HG03378 (cell line): ENCODE measurements around the gene SORBS1.

Experiments used
- ATAC-seq: cut with Tn5 transposase; IDR thresholded peaks from one replicate; pipeline ENCODE4 v1.9.1; 2021; ENCODE audit warnings: mild to moderate bottlenecking, moderate library complexity; ENCODE audit not compliant: unreplicated experiment

SORBS1 gene

DNA sequence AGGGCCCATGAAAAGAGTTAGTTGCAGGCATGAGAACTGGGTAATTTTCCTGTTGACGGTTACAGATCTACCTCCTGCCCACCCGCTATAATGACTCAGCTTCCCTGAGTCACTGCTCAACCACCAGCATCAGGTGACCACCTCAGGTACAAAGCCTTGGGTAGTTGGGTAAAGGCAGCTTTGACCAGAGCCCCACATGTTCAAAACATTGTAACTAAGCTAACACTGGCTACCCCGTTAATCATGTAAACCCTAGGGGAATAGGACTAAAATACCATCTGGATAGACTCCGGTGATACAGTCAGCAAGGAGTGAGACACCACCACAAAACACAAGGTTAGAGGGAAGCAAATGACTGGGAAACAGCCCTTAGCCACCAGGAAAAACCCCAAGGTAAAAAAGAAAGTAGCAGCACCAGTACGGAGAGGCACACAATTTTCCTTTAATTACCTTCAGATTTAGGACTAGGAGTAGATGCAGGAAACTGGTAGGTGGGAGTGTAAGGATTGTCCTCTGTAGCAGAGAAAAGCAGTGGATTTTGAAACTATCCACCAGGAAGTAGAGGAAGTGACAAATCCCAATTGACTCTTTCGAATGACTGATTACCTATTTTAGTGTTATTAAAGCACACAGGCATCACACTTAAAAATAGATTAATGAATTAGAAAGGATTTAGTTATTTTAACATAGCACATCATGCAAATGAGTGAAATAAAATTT, 166.8 kb downstream of the SORBS1 start:
- ATAC-seq = peak; percentile 60

- peak; percentile 30 for ATAC-seq
Measured at GRCh38 chr10:95392681-95393164, 168.4 kb downstream of the SORBS1 start.

DNA sequence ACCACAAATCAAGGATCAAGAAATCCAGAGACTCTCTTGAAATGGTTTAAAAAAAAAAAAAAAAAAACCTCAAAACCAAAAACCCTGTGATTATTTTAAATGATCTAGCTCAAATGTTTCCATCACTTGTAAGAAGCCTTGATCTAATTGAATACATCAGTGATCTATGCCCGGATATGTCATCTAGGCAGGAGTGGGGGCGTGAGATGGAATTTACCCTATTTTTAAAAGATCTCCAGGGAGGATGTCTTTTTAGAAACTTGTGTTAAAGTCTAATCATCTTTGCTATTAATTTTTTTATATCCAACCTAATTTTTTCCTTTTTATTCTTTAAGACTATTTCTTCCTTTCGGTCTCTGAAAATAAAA, 169.0 kb downstream of the SORBS1 start:
- no peak for ATAC-seq

GRCh38 chr10:95391581-95392216, 169.5 kb downstream of the SORBS1 start:
- no peak for ATAC-seq

GRCh38 chr10:95391164-95391563, 170.0 kb downstream of the SORBS1 start:
- ATAC-seq = no peak

- ATAC-seq = no peak
Measured at GRCh38 chr10:95389982-95390381, 171.2 kb downstream of the SORBS1 start.

DNA sequence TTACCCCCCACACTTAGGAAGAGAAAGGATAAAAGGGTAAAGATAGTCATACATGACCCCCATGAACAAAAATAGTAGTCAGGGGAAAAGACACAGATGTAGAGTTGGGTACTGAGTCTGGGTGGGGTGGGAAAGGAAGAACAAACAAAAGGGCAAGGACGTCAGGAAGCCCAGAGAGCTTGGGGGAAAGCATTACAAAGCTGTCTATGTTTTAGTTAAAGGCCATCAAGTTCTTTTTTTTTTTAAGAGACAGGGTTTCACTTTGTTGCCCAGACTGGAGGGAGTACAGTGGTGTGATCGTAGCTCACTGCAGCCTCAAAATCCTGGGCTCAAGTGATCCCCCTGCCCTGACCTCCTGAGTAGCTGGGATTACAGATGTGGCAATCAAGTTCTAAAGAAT, 172.0 kb downstream of the SORBS1 start:
- ATAC-seq = no peak

- ATAC-seq = no peak
Measured at GRCh38 chr10:95388539-95388938, 172.6 kb downstream of the SORBS1 start.

- no peak for ATAC-seq
Measured at GRCh38 chr10:95388109-95388471, 173.1 kb downstream of the SORBS1 start.

DNA sequence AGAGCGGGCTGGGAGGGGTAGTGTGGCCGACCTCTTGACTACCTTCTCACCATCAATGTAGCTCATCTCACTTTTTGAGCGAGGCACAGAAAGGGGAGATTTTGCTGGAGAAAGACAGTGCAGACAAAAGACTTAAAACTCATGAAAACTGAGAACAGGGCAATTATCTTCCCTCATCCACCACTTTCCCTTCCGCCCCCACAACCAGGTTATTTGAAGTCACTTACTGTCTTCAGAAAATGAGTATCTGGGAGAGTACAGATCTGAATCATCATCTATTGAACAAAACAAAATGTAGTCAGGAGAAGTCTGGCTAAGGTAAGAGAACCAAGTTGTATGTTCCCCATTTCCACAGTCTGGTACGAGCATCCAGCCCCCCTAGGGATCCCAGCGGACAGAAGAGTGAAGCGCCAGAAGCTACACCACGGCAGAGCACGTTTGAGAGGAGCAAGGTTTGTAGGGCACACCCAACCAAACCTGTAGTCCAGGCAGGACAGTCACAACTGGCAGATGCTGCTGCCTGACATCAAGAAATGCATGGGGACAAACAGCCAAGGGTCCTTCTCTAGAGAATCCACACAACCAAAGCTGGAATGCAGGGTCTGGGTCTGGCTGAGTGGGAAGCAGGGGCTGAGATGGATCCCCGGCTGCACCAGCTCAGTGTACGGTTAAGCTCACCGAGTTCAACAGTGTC, 177.0 kb downstream of the SORBS1 start:
- no peak for ATAC-seq

GRCh38 chr10:95382596-95382995, 178.6 kb downstream of the SORBS1 start:
- ATAC-seq = no peak

- no peak for ATAC-seq
Measured at GRCh38 chr10:95382174-95382573, 179.0 kb downstream of the SORBS1 start.

DNA sequence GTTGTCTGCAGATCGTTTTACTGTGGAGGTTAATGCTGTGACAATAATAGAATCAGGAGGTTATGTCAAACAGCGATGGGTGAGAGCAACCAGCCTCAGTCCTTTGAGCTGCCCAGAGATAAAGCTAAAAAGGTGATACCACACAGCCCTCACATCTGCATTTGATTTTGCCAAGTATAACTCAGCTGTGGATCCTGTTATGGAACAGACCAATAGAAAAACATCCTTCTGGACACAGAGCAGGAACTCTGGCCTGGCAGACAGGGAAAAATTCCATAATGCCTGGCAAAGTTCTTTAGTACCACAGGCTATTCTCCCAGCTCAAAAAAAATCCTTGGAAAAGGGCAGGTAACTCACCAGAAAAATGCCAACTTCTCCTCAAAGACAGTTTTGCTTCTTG, 183.2 kb downstream of the SORBS1 start:
- no peak for ATAC-seq

GRCh38 chr10:95375418-95375817, 185.8 kb downstream of the SORBS1 start:
- ATAC-seq = no peak

GRCh38 chr10:95374597-95375209, 186.5 kb downstream of the SORBS1 start:
- peak; percentile 92 for ATAC-seq

GRCh38 chr10:95373660-95374059, 187.5 kb downstream of the SORBS1 start:
- no peak for ATAC-seq

- no peak for ATAC-seq
Measured at GRCh38 chr10:95364342-95364741, 196.8 kb downstream of the SORBS1 start.

- ATAC-seq = peak; percentile 83
Measured at GRCh38 chr10:95363303-95363912, 197.8 kb downstream of the SORBS1 start.

- ATAC-seq = peak; percentile 50
Measured at GRCh38 chr10:95360122-95360714, 201.0 kb downstream of the SORBS1 start.

GRCh38 chr10:95359466-95359865, 201.7 kb downstream of the SORBS1 start:
- no peak for ATAC-seq
